Measurements from ENCODE around the gene GINS3. TPM values are rescaled to one million over a fixed set of nuclear protein-coding genes. Genes with fewer than 3 reads are reported as not detected.

Gene GINS3
- total RNA-seq, 1 experiment from 2014 or later: 22.0 TPM

DNA sequence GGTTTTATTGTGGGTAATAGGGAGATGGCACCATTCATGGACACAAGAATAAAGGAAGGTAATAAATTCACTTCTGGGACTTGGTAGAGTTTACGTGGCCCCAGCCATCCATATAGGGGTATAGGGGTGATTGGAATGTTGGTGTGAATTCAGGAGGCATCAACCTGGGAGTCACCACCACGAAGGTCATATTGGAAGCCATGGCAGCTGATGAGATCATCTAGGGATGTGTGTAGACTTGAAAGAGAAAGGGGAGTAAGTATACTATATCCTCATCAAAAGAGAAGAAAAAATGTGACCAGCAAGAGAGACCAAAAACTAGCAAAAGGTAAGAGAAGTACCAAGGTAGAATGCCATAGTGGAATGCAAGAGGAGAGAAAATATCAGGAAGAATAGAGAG is 26.6 kb upstream of the GINS3 start:
- Histone ChIP-seq H3K4me3 (ENCODE audit: low read depth, low read length, poor library complexity, severe bottlenecking) (no peak overlapping the region), H3K36me3 (ENCODE audit: insufficient read depth, low read length, poor library complexity, severe bottlenecking) (no peaks in the 10 kb centered on the region), H3K4me1 (ENCODE audit: insufficient read depth, low read length, poor library complexity, severe bottlenecking) (no peaks in the 10 kb centered on the region), H3K27me3 (replicated peaks; ENCODE audit: insufficient read depth, low read depth, low read length, poor library complexity) (peaks cover 19% of the 10 kb centered on the region), H3K27ac (ENCODE audit: low read depth, low read length, poor library complexity, severe bottlenecking) (no peak overlapping the region), H3K9me3 (ENCODE audit: low read depth, low read length, poor library complexity, severe bottlenecking) (peaks cover 2% of the 10 kb centered on the region)
- ChIA-PET POLR2A (ENCODE audit: low non-redundant PET) (no interaction called here), CTCF (no interaction called here)
- TF ChIP-seq EZH2 (IDR thresholded peaks at IDR 0.05; ENCODE audit: borderline replicate concordance, low read depth, low read length, poor library complexity, severe bottlenecking): no peak
- DNase-seq (ENCODE audit: low spot score): no peak
- BruUV-seq (replicated peaks): no TSS peak
- intact Hi-C loops (cut with micrococcal nuclease; ENCODE audit: unreplicated experiment): no loop called here

- Histone ChIP-seq H3K27ac (ENCODE audit: low read depth, low read length, poor library complexity, severe bottlenecking) (no peak overlapping the region), H3K9me3 (ENCODE audit: low read depth, low read length, poor library complexity, severe bottlenecking) (no peaks in the 10 kb centered on the region), H3K27me3 (replicated peaks; ENCODE audit: insufficient read depth, low read depth, low read length, poor library complexity) (peaks cover 19% of the 10 kb centered on the region), H3K4me1 (ENCODE audit: insufficient read depth, low read length, poor library complexity, severe bottlenecking) (no peaks in the 10 kb centered on the region), H3K36me3 (ENCODE audit: insufficient read depth, low read length, poor library complexity, severe bottlenecking) (no peaks in the 10 kb centered on the region), H3K4me3 (ENCODE audit: low read depth, low read length, poor library complexity, severe bottlenecking) (no peak overlapping the region)
- BruUV-seq (replicated peaks): no TSS peak
- intact Hi-C loops (cut with micrococcal nuclease; ENCODE audit: unreplicated experiment): no loop called here
- ChIA-PET POLR2A (ENCODE audit: low non-redundant PET) (no interaction called here), CTCF (no interaction called here)
- TF ChIP-seq EZH2 (IDR thresholded peaks at IDR 0.05; ENCODE audit: borderline replicate concordance, low read depth, low read length, poor library complexity, severe bottlenecking): no peak
- TF ChIP-seq CTCF (conservative IDR thresholded peaks at IDR 0.05; ENCODE audit: low read depth, low read length): no peak
- peak; percentile 48 for DNase-seq (ENCODE audit: low spot score)
Measured at GRCh38 chr16:58366247-58367031, 25.8 kb upstream of the GINS3 start.

DNA sequence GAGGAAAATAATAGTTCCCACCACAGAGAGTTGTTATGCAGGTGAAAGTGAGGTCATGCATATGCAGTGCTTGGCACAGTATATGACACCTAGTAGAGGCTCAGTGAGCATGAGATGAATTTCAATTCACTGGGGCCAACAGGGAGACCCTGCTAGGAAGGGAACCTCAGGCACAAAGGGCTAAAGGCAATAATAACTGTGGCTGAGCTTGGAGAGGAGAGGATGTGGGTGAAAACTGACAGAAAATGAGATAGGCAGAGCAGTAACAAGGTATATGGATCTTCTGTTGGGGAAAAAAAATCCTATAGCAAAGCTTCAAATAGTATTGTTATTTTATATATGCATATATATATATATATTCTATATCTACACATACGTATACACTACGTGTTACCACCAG is 25.0 kb upstream of the GINS3 start:
- Histone ChIP-seq H3K36me3 (ENCODE audit: insufficient read depth, low read length, poor library complexity, severe bottlenecking) (no peaks in the 10 kb centered on the region), H3K27me3 (replicated peaks; ENCODE audit: insufficient read depth, low read depth, low read length, poor library complexity) (peaks cover 19% of the 10 kb centered on the region), H3K4me1 (ENCODE audit: insufficient read depth, low read length, poor library complexity, severe bottlenecking) (no peaks in the 10 kb centered on the region), H3K4me3 (ENCODE audit: low read depth, low read length, poor library complexity, severe bottlenecking) (no peak overlapping the region), H3K9me3 (ENCODE audit: low read depth, low read length, poor library complexity, severe bottlenecking) (no peaks in the 10 kb centered on the region), H3K27ac (ENCODE audit: low read depth, low read length, poor library complexity, severe bottlenecking) (no peak overlapping the region)
- intact Hi-C loops (cut with micrococcal nuclease; ENCODE audit: unreplicated experiment): no loop called here
- TF ChIP-seq CTCF (conservative IDR thresholded peaks at IDR 0.05; ENCODE audit: low read depth, low read length): no peak
- no peak for TF ChIP-seq EZH2 (IDR thresholded peaks at IDR 0.05; ENCODE audit: borderline replicate concordance, low read depth, low read length, poor library complexity, severe bottlenecking)
- ChIA-PET POLR2A (ENCODE audit: low non-redundant PET) (no interaction called here), CTCF (no interaction called here)
- BruUV-seq (replicated peaks): no TSS peak
- no peak for DNase-seq (ENCODE audit: low spot score)

DNA sequence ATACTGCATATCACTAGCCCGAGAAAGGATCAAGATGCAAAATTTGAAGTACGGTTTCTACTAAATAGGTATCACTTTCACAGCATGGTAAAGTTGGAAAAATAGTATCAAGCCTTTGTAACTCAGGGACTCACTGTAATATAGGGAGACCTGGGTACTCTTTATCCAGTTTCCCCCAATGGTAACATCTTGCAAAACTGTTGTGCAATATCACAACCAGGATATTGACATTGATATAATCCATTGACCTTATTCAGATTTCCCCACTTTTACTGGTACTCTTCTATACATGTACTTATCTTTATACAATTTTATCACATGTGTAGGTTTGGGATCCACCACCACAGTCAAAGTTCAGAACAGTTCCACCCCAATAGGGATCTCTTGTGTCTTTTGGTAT is 20.4 kb upstream of the GINS3 start:
- H3K4me3 ChIP-seq (ENCODE audit: low read depth, low read length, poor library complexity, severe bottlenecking): no peak overlapping the region

More for the DNA sequence above, 20.4 kb upstream of the GINS3 start:
- intact Hi-C loops (cut with micrococcal nuclease; ENCODE audit: unreplicated experiment): no loop called here
- DNase-seq (ENCODE audit: low spot score): no peak
- no peaks in the 10 kb centered on the region for H3K36me3 ChIP-seq (ENCODE audit: insufficient read depth, low read length, poor library complexity, severe bottlenecking)
- POLR2A ChIA-PET (ENCODE audit: low non-redundant PET): no interaction called here
- no peak for TF ChIP-seq CTCF (conservative IDR thresholded peaks at IDR 0.05; ENCODE audit: low read depth, low read length)
- TF ChIP-seq EZH2 (IDR thresholded peaks at IDR 0.05; ENCODE audit: borderline replicate concordance, low read depth, low read length, poor library complexity, severe bottlenecking): no peak
- peaks cover 19% of the 10 kb centered on the region for H3K27me3 ChIP-seq (replicated peaks; ENCODE audit: insufficient read depth, low read depth, low read length, poor library complexity)
- CTCF ChIA-PET: no interaction called here
- H3K4me1 ChIP-seq (ENCODE audit: insufficient read depth, low read length, poor library complexity, severe bottlenecking): no peaks in the 10 kb centered on the region
- BruUV-seq (replicated peaks): no TSS peak
- H3K9me3 ChIP-seq (ENCODE audit: low read depth, low read length, poor library complexity, severe bottlenecking): no peaks in the 10 kb centered on the region
- H3K27ac ChIP-seq (ENCODE audit: low read depth, low read length, poor library complexity, severe bottlenecking): no peak overlapping the region

Data from A673 (cell line).